K562 (cell line): ENCODE results near the gene SLC22A12. TPM values are rescaled to one million over a fixed set of nuclear protein-coding genes. Genes with fewer than 3 reads are reported as not detected.
A peak's percentile ranks its signal among the peaks of the same experiment; 100 is the strongest.

Experiments used
- CEBPB ChIP-seq: fragments of 450-650 bp; IDR thresholded peaks from 2 replicates; pipeline ENCODE4 v1.6.1; 2016; ENCODE audit warnings: missing genetic modification characterization, missing compliant biosample characterization
- CGGBP1 ChIP-seq: fragments of 250-450 bp; sonication (Bioruptor Pico); IDR thresholded peaks from 2 replicates; pipeline ENCODE4 v1.9.0; 2021; ENCODE audit warnings: mild to moderate bottlenecking
- DDX20 ChIP-seq: fragments of 450-650 bp; IDR thresholded peaks from 2 replicates; pipeline ENCODE4 v1.6.1; 2016; ENCODE audit warnings: missing genetic modification characterization, low read depth, mild to moderate bottlenecking, missing compliant biosample characterization, moderate library complexity
- GABPB1 ChIP-seq: sonication (generic); formaldehyde crosslinking; IDR thresholded peaks from 2 replicates; pipeline ENCODE4 v1.8.0; 2022; ENCODE audit warnings: mild to moderate bottlenecking, missing genetic modification reagents
- HNRNPH1 ChIP-seq: fragments of 200-400 bp; formaldehyde crosslinking; optimal IDR thresholded peaks from 2 replicates; pipeline ENCODE3; 2017; ENCODE audit warnings: low read depth, mild to moderate bottlenecking, low read length, moderate library complexity
- IRF2 ChIP-seq: sonication (generic); formaldehyde crosslinking; IDR thresholded peaks from 2 replicates; pipeline ENCODE4 v1.8.1; 2022; ENCODE audit warnings: mild to moderate bottlenecking, missing genetic modification reagents
- KLF6 ChIP-seq: fragments of 250-450 bp; sonication (Bioruptor Pico); IDR thresholded peaks from 2 replicates; pipeline ENCODE4 v1.4.0; 2020; ENCODE audit warnings: mild to moderate bottlenecking, moderate library complexity, borderline replicate concordance
- MEF2D ChIP-seq: conservative IDR thresholded peaks from 2 replicates; pipeline ENCODE4 v1.6.1; 2016; ENCODE audit warnings: low read depth, missing genetic modification characterization, missing compliant biosample characterization
- MTA1 ChIP-seq: fragments of 450-650 bp; IDR thresholded peaks from 2 replicates; pipeline ENCODE4 v1.6.1; 2017; ENCODE audit warnings: borderline replicate concordance
- MTA3 ChIP-seq: fragments of 450-650 bp; formaldehyde crosslinking; IDR thresholded peaks from 2 replicates; pipeline ENCODE4 v1.6.1; 2017; ENCODE audit warnings: mild to moderate bottlenecking, borderline replicate concordance
- NR4A1 ChIP-seq, 2 experiments: fragments of 250-450 bp in 1 of 2; fragments of 450-650 bp in 1 of 2; sonication (Bioruptor Pico) in 1 of 2; IDR thresholded peaks; 2 replicates each; pipeline versions ENCODE4 v1.4.0 to v1.6.1; 2016 to 2020; ENCODE audit warnings: mild to moderate bottlenecking in 2 of 2, missing compliant biosample characterization in 1 of 2, missing genetic modification characterization in 1 of 2, moderate library complexity in 1 of 2
- PBX2 ChIP-seq, 2 experiments: IDR thresholded peaks in 1 of 2; conservative IDR thresholded peaks in 1 of 2; 2 replicates each; pipeline ENCODE4 v1.6.1; 2016; ENCODE audit warnings: low read depth in 2 of 2, mild to moderate bottlenecking in 1 of 2, missing compliant biosample characterization in 1 of 2, missing genetic modification characterization in 1 of 2, moderate library complexity in 1 of 2
- PHF8 ChIP-seq: fragments of 200-600 bp; sonication (generic); IDR thresholded peaks from 2 replicates; pipeline ENCODE4 v1.6.1; 2012; ENCODE audit warnings: mixed run types, mild to moderate bottlenecking, inconsistent platforms, low read length, moderate library complexity, borderline replicate concordance
- POLR2B ChIP-seq: fragments of 450-650 bp; IDR thresholded peaks from 2 replicates; pipeline ENCODE4 v1.6.1; 2018; ENCODE audit warnings: low read depth; ENCODE audit not compliant: partially characterized antibody
- POLR3A ChIP-seq: IDR thresholded peaks from 2 replicates; pipeline ENCODE4 v1.6.1; 2011; ENCODE audit warnings: borderline replicate concordance, mild to moderate bottlenecking, moderate library complexity; ENCODE audit not compliant: insufficient read length, insufficient read depth; ENCODE audit errors: extremely low read depth
- TCFL5 ChIP-seq: fragments of 250-450 bp; sonication (Bioruptor Pico); conservative IDR thresholded peaks from 2 replicates; pipeline ENCODE4 v1.6.1; 2021; ENCODE audit warnings: mild to moderate bottlenecking, moderate library complexity, matching md5 sums
- USF1 ChIP-seq: sonication (generic); formaldehyde crosslinking; IDR thresholded peaks from 2 replicates; pipeline ENCODE4 v1.9.0; 2022; ENCODE audit warnings: mild to moderate bottlenecking, missing genetic modification reagents
- ZBTB1 ChIP-seq: sonication (generic); formaldehyde crosslinking; IDR thresholded peaks from 2 replicates; pipeline ENCODE4 v1.8.1; 2023; ENCODE audit warnings: missing genetic modification reagents, low read depth, mild to moderate bottlenecking, borderline replicate concordance
- ZNF124 ChIP-seq: sonication (generic); formaldehyde crosslinking; IDR thresholded peaks from 2 replicates; pipeline ENCODE4 v1.8.1; 2022; ENCODE audit warnings: missing genetic modification reagents
- ZNF133 ChIP-seq: fragments of 250-450 bp; sonication (Bioruptor Pico); IDR thresholded peaks from 2 replicates; pipeline ENCODE4 v1.4.0; 2020; ENCODE audit warnings: mild to moderate bottlenecking
- ZNF146 ChIP-seq: IDR thresholded peaks from one replicate; pipeline ENCODE4 v1.6.1; 2018; ENCODE audit warnings: missing compliant biosample characterization; ENCODE audit not compliant: unreplicated experiment
- ZNF280B ChIP-seq: fragments of 250-450 bp; sonication (Bioruptor Pico); IDR thresholded peaks from 2 replicates; pipeline ENCODE4 v1.5.1; 2021; ENCODE audit warnings: mild to moderate bottlenecking
- polyA plus RNA-seq, 8 experiments: library from polyadenylated mRNA; depleted of rRNA in 4 of 8; stranded (reverse) in 5 of 8; unstranded in 3 of 8; fragments of >200 nt; fragmentation: Nextera tagmentation in 2 of 8; fragmentation: Illumina TruSeq in 1 of 8; extraction: Ambion mirVana in 2 of 8; extraction: Trizol in 1 of 8; gene quantifications; 2 replicates each; pipeline versions ENCODE4 v1.2.1 to v1.2.3, GENCODE V29; 2011 to 2014; ENCODE audit warnings: inconsistent platforms in 1 of 8, missing spikeins in 1 of 8
- total RNA-seq, 7 experiments: library from RNA; depleted of rRNA in 6 of 7; stranded (reverse); fragments of >200 nt in 6 of 7; fragmentation: Illumina TruSeq in 2 of 7; extraction: Trizol in 2 of 7; gene quantifications; 2 replicates each; pipeline versions ENCODE4 v1.2.1 to v1.2.3, GENCODE V29; 2011 to 2021; ENCODE audit warnings: low replicate concordance in 1 of 7

The SLC22A12 gene
- total and polyA plus RNA-seq, 9 of the 15 experiments (the other 6 are each of a cell fraction or from before 2014, with no cell fraction given), result not detected

GRCh38 chr11:64566042-64566914 lies 24.7 kb upstream of the SLC22A12 start (continued):
- no peak for TF ChIP-seq ZNF124 (CRISPR knock-in tag)
- no peak for TF ChIP-seq KLF6 (CRISPR knock-in tag)
- peak; percentile 89 for TF ChIP-seq USF1 (CRISPR knock-in tag)
- no peak for TF ChIP-seq ZNF280B
- TF ChIP-seq ZNF133 (CRISPR knock-in tag), result no peak
- TF ChIP-seq CGGBP1, result no peak
- TF ChIP-seq DDX20 (tag), result no peak
- TF ChIP-seq GABPB1 (CRISPR knock-in tag), result no peak
- peak; percentile 95 for TF ChIP-seq CEBPB (tag)
- no peak for TF ChIP-seq PHF8
- TF ChIP-seq MTA1, result no peak
- no peak for TF ChIP-seq MEF2D (tag)
- TF ChIP-seq ZBTB1 (CRISPR knock-in tag), result no peak
- TF ChIP-seq HNRNPH1, result no peak
- no peak for TF ChIP-seq POLR3A
- TF ChIP-seq PBX2 (CRISPR knock-in tag; IDR thresholded peaks at IDR 0.05; ENCODE audit: low read depth), result peak; percentile 51
- TF ChIP-seq PBX2 (tag; conservative IDR thresholded peaks at IDR 0.05; ENCODE audit: low read depth), result peak; percentile 66
- TF ChIP-seq IRF2 (CRISPR knock-in tag), result no peak
- TF ChIP-seq MTA3, result no peak
- no peak for TF ChIP-seq ZNF146 (CRISPR knock-in tag)
- TF ChIP-seq NR4A1 (CRISPR knock-in tag; IDR thresholded peaks at IDR 0.05), result no peak
- no peak for TF ChIP-seq NR4A1 (tag; IDR thresholded peaks at IDR 0.05)
- TF ChIP-seq POLR2B, result no peak
- no peak for TF ChIP-seq TCFL5 (CRISPR knock-in tag)
